HUES48 (cell line): Measurements from ENCODE around the gene MORN3.
A peak's percentile ranks its signal among the peaks of the same experiment; 100 is the strongest.

Source experiments
- H3K27ac ChIP-seq: one replicate; pipeline ENCODE4 v1.7.0; 2013; ENCODE audit warnings: low read depth, low read length, inconsistent platforms
- H3K27me3 ChIP-seq: 2 replicates; pipeline ENCODE4 v1.6.1; 2013; ENCODE audit warnings: mild to moderate bottlenecking, low read length; ENCODE audit not compliant: control insufficient read depth, insufficient read depth
- H3K36me3 ChIP-seq: 2 replicates; pipeline ENCODE4 v1.6.1; 2013; ENCODE audit warnings: low read length; ENCODE audit not compliant: control insufficient read depth, insufficient read depth
- H3K4me1 ChIP-seq: 2 replicates; pipeline ENCODE4 v1.6.1; 2013; ENCODE audit warnings: mild to moderate bottlenecking, low read length; ENCODE audit not compliant: control insufficient read depth, insufficient read depth
- H3K4me3 ChIP-seq: 2 replicates; pipeline ENCODE4 v1.5.1; 2013; ENCODE audit warnings: mild to moderate bottlenecking, low read depth, low read length
- H3K9ac ChIP-seq: 2 replicates; pipeline ENCODE4 v1.6.1; 2013; ENCODE audit warnings: mild to moderate bottlenecking, low read depth, low read length, moderate library complexity
- H3K9me3 ChIP-seq: 2 replicates; pipeline ENCODE4 v1.6.1; 2013; ENCODE audit warnings: low read length; ENCODE audit not compliant: control insufficient read depth, insufficient read depth

MORN3 gene

GRCh38 chr12:121657305-121658008, 12.0 kb downstream of the MORN3 start:
- Histone ChIP-seq H3K27me3 (no peaks in the 10 kb centered on the region), H3K4me3 (no peak overlapping the region), H3K4me1 (peaks cover 9% of the 10 kb centered on the region), H3K9me3 (no peaks in the 10 kb centered on the region), H3K36me3 (no peaks in the 10 kb centered on the region), H3K9ac (no peak overlapping the region), H3K27ac (peak overlapping the region; percentile 2)

GRCh38 chr12:121656122-121656521, 13.3 kb downstream of the MORN3 start:
- Histone ChIP-seq H3K27ac (no peak overlapping the region), H3K9ac (no peak overlapping the region), H3K27me3 (no peaks in the 10 kb centered on the region), H3K4me1 (peaks cover 9% of the 10 kb centered on the region), H3K36me3 (no peaks in the 10 kb centered on the region), H3K4me3 (no peak overlapping the region), H3K9me3 (no peaks in the 10 kb centered on the region)

DNA sequence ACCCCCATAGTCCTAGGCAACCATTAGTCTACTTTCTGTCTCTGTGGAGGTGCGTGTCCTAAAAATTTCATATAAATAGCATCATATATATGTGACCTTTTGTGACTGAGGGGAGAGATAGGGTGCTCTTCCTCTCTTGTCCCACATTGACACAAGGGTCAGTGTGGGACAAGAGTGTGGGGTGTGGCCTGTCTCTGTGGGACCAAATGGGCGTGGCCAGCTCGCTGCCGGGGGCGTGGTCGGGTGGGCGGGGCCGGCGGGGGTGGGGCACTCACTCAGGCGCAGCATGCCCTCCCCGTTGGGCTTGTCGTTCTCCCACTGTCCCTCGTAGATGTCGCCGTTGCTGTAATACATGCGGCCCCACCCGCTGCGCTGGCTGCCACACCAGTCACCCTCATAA, 15.5 kb downstream of the MORN3 start:
- 0 out of 2 replicates have a peak, but pooled peaks cover 3% of the 10 kb centered on the region for H3K36me3 ChIP-seq
- H3K9ac ChIP-seq: no peak overlapping the region
- no peaks in the 10 kb centered on the region for H3K9me3 ChIP-seq
- H3K27ac ChIP-seq: no peak overlapping the region
- no peaks in the 10 kb centered on the region for H3K27me3 ChIP-seq
- no peak overlapping the region for H3K4me3 ChIP-seq
- H3K4me1 ChIP-seq: peaks cover 6% of the 10 kb centered on the region

- Histone ChIP-seq H3K27me3 (no peaks in the 10 kb centered on the region), H3K4me3 (no peak overlapping the region), H3K4me1 (no peaks in the 10 kb centered on the region), H3K9ac (no peak overlapping the region), H3K36me3 (0 out of 2 replicates have a peak, but pooled peaks cover 3% of the 10 kb centered on the region), H3K9me3 (no peaks in the 10 kb centered on the region), H3K27ac (no peak overlapping the region)
Measured at GRCh38 chr12:121652767-121653497, 16.5 kb downstream of the MORN3 start.

GRCh38 chr12:121651320-121651719, 18.1 kb downstream of the MORN3 start:
- H3K27me3 ChIP-seq: no peaks in the 10 kb centered on the region
- 0 out of 2 replicates have a peak, but pooled peaks cover 3% of the 10 kb centered on the region for H3K36me3 ChIP-seq
- no peak overlapping the region for H3K4me3 ChIP-seq
- no peaks in the 10 kb centered on the region for H3K4me1 ChIP-seq
- no peak overlapping the region for H3K9ac ChIP-seq
- no peaks in the 10 kb centered on the region for H3K9me3 ChIP-seq
- no peak overlapping the region for H3K27ac ChIP-seq

DNA sequence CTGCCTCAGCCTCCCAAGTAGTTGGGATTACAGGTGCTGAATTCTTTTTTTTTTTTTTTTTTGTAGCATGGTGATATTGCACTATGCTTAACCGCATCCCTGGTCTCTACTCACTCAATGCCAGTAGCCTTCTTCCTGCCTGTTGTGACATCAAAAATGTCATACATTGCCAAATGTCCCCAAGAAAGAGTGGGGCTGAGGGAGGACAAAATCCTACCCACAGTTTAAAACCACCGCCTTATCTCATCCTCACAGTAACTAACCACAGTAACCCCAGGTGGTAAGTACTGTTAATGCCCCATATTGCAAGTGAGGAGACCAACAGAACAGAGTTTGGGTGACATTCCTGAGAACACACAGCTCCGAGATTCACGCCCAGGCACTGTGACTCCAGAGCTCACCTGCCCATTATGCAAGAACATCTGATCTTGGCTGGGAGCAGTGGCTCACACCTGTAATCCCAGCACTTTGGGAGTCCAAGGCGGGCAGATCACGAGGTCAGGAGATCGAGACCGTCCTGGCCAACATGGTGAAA, 19.6 kb downstream of the MORN3 start:
- no peak overlapping the region for H3K9ac ChIP-seq
- no peak overlapping the region for H3K27ac ChIP-seq
- no peaks in the 10 kb centered on the region for H3K27me3 ChIP-seq
- no peaks in the 10 kb centered on the region for H3K9me3 ChIP-seq
- no peaks in the 10 kb centered on the region for H3K4me1 ChIP-seq
- H3K4me3 ChIP-seq: no peak overlapping the region
- H3K36me3 ChIP-seq: 0 out of 2 replicates have a peak, but pooled peaks cover 3% of the 10 kb centered on the region

- Histone ChIP-seq H3K9me3 (no peaks in the 10 kb centered on the region), H3K27ac (no peak overlapping the region), H3K9ac (no peak overlapping the region), H3K27me3 (no peaks in the 10 kb centered on the region), H3K36me3 (0 out of 2 replicates have a peak, but pooled peaks cover 3% of the 10 kb centered on the region), H3K4me1 (no peaks in the 10 kb centered on the region), H3K4me3 (no peak overlapping the region)
Measured at GRCh38 chr12:121649322-121649721, 20.1 kb downstream of the MORN3 start.

- Histone ChIP-seq H3K27me3 (no peaks in the 10 kb centered on the region), H3K4me3 (no peak overlapping the region), H3K4me1 (no peaks in the 10 kb centered on the region), H3K9ac (no peak overlapping the region), H3K36me3 (0 out of 2 replicates have a peak, but pooled peaks cover 3% of the 10 kb centered on the region), H3K9me3 (no peaks in the 10 kb centered on the region), H3K27ac (no peak overlapping the region)
Measured at GRCh38 chr12:121648458-121649028, 20.9 kb downstream of the MORN3 start.

DNA sequence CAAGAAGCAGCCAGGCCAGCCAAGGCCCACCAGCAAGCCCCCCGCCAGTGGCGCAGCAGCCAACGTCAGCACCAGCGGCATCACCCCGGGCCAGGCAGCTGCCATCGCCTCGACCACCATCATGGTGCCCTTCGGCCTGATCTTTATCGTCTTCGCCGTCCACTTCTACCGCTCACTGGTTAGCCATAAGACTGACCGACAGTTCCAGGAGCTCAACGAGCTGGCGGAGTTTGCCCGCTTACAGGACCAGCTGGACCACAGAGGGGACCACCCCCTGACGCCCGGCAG, 28.2 kb downstream of the MORN3 start:
- no peak overlapping the region for H3K4me3 ChIP-seq
- peaks cover 15% of the 10 kb centered on the region for H3K36me3 ChIP-seq
- no peak overlapping the region for H3K9ac ChIP-seq
- no peak overlapping the region for H3K27ac ChIP-seq
- no peaks in the 10 kb centered on the region for H3K9me3 ChIP-seq
- H3K4me1 ChIP-seq: no peaks in the 10 kb centered on the region
- H3K27me3 ChIP-seq: no peaks in the 10 kb centered on the region

GRCh38 chr12:121638298-121639202, 30.9 kb downstream of the MORN3 start:
- Histone ChIP-seq H3K4me3 (no peak overlapping the region), H3K4me1 (no peaks in the 10 kb centered on the region), H3K36me3 (peaks cover 15% of the 10 kb centered on the region), H3K9ac (no peak overlapping the region), H3K27me3 (no peaks in the 10 kb centered on the region), H3K9me3 (no peaks in the 10 kb centered on the region), H3K27ac (no peak overlapping the region)
